Fibroblast of mammary gland (primary cell): ENCODE measurements around the gene MSLN.

Source experiments
- DNase-seq: peaks from one replicate; pipeline ENCODE4 v3.0.0-alpha.2; 2010; ENCODE audit warnings: low read depth
- H3K4me3 ChIP-seq: 2 replicates; pipeline ENCODE4 v1.5.1; 2011; ENCODE audit warnings: low read depth, mild to moderate bottlenecking, low read length, moderate library complexity; ENCODE audit not compliant: control insufficient read depth
- TF ChIP-seq, protein P1 (sequence below): conservative IDR thresholded peaks from 2 replicates; pipeline ENCODE4 v1.5.1; 2011; ENCODE audit warnings: low read depth, low read length, inconsistent platforms; ENCODE audit not compliant: control insufficient read depth, insufficient read depth

Gene MSLN

DNA sequence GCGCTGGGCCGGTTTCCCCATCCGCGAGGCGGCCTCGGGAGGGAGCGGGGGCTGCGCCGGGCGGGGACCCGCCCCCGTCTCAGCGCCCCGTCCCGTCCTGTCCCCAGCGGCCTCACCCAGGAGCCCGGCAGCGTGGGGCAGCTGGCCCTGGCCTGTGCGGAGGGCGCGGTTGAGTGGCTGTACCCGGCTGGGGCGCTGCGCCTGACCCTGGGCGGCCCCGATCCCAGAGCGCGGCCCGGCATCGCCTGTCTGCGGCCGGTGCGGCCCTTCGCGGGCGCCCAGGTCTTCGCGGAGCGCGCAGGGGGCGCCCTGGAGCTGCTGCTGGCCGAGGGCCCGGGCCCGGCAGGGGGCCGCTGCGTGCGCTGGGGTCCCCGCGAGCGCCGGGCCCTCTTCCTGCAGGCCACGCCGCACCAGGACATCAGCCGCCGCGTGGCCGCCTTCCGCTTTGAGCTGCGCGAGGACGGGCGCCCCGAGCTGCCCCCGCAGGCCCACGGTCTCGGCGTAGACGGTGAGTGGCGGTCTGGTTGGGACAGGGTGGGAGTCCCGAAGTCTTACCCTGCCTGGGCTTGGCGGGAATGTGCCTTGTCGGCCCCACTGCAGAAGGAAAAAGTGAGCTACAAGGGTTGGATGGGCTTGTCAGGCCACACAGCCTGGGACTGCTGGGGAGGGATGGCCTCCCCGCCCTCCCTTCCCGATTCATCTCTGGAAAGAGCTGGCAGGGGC, 44.9 kb upstream of the MSLN start:
- H3K4me3 ChIP-seq = peak overlapping the region; percentile 49
- DNase-seq = peak; percentile 20
- TF ChIP-seq, protein P1, sequence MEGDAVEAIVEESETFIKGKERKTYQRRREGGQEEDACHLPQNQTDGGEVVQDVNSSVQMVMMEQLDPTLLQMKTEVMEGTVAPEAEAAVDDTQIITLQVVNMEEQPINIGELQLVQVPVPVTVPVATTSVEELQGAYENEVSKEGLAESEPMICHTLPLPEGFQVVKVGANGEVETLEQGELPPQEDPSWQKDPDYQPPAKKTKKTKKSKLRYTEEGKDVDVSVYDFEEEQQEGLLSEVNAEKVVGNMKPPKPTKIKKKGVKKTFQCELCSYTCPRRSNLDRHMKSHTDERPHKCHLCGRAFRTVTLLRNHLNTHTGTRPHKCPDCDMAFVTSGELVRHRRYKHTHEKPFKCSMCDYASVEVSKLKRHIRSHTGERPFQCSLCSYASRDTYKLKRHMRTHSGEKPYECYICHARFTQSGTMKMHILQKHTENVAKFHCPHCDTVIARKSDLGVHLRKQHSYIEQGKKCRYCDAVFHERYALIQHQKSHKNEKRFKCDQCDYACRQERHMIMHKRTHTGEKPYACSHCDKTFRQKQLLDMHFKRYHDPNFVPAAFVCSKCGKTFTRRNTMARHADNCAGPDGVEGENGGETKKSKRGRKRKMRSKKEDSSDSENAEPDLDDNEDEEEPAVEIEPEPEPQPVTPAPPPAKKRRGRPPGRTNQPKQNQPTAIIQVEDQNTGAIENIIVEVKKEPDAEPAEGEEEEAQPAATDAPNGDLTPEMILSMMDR = no peak

DNA sequence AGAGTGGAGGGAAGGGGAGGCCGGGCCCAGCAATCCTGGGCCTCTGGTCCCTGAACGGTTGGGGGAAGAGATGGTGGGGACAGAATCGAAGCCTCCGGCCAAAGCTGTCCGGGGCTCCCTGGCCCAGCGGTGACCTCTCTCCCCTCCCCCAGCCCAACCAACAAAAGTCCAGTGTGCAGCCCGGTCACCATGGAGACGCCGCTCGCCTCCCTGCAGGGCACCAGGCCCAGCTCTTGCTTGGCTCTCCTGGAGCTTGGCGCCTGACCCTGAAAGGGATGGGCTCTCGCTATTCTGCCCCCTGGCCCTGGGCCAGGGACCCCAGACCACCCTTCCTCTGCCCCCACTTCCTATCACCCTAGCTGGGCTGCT, 44.4 kb upstream of the MSLN start:
- DNase-seq = peak; percentile 48
- TF ChIP-seq, protein P1 = no peak
- H3K4me3 ChIP-seq = peak overlapping the region; percentile 49

DNA sequence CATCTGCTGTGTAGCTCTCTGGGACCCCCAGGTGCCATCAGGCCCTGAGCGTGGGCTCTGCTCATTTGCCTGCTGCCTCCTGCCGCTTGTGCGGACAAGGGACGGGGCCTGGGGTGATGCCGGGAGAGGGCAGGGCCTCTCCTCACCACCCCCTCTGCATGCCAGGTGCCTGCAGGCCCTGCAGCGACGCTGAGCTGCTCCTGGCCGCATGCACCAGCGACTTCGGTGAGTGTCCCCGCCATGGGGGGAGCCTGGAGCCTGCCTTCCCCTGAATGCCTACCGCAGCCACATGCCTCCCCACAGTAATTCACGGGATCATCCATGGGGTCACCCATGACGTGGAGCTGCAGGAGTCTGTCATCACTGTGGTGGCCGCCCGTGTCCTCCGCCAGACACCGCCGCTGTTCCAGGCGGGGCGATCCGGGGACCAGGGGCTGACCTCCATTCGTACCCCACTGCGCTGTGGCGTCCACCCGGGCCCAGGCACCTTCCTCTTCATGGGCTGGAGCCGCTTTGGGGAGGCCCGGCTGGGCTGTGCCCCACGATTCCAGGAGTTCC, 43.7 kb upstream of the MSLN start:
- DNase-seq = no peak
- TF ChIP-seq, protein P1 = no peak
- H3K4me3 ChIP-seq = no peak overlapping the region

DNA sequence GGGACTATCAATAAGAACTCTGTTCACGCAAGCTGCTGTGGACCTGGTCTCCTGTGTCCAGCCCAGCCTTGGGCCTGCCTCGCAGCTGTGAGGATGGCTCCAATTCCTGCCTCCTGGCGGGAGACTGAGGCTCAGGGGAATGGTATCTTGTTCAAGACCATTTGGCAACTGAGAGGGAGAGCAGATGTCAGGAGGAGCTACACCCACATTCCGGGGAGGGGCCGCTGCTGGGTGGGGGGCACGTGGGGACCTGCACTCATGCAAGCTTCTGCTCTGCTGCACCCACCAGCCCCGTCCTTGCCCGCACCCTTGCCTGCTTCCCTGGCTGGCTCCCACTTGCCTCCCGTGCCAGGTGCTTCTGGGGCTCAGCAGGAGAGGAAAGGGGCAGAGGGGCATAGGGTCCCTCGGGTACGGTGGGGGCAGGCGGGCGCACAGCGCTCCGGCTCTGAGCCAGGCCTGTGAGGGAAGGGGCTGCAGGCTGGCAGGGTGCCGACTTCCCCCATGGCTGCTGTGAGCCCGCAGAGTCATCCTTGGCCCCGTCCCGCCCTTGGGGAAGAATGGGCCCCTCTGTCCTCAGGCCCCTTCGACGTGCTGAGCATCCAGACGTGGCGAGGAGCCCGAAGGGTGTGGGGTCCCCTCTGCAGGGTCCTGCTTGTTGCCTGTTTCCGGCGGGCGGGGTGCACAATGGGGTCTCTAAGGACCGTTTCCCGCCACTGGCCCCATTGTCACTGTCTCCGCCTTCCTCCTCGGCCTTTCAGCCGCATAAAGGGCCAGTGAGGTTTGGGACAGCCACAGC, 42.9 kb upstream of the MSLN start:
- TF ChIP-seq, protein P1 = no peak
- no peak overlapping the region for H3K4me3 ChIP-seq
- DNase-seq = no peak

DNA sequence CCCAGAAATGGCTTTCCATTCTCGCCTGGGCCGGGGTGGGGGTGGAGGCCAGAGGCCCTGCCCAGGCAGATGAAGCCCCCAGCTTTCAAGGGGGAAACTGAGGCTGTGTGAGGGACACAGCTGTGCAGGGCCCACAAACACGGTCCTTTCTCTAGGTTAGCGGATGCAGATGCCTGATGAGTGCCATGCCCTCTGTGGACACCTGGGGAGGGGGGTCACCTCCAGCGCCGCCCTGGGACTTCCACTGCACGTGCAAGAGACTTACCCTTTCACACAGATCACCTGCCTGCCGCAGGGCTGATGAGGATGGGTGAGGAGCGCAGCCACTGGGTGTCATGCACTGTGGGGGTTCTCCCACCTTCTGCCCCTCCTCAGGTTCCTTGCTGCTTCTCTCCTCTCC, 42.1 kb upstream of the MSLN start:
- H3K4me3 ChIP-seq = no peak overlapping the region
- DNase-seq = no peak
- TF ChIP-seq, protein P1 = no peak

DNA sequence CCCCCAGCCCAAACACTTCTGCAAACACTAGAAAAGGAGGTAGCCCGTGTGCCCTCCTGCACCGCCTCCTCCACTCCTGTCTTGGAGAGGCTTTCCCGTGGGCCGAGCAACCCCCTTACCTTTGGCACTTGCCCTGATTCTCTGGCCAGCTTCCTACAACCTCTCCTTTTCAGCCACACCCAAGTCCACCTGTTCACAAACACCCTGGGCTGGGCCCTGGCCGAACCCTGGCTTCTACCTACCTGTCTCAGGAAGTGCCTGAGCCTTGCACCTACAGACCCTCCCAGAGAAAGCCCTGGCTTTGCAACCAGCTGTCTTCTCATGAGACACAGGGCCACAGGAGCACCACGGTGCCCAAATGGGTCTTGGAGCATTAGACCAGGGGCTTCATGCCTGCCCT, 41.6 kb upstream of the MSLN start:
- TF ChIP-seq, protein P1 = no peak
- no peak for DNase-seq
- H3K4me3 ChIP-seq = no peak overlapping the region
